ENCODE data around the gene DENND6B. TPM values are rescaled to one million over a fixed set of nuclear protein-coding genes. Genes with fewer than 3 reads are reported as not detected.

Gene DENND6B
- total and polyA plus RNA-seq, 2 donors (not counting 1 experiment from before 2014, with no cell fraction given) = 2.8 to 10.3 TPM

GRCh38 chr22:50275181-50276055, 51.4 kb downstream of the DENND6B start:
- WGBS (ENCODE audit: insufficient coverage) = 95% methylated on average over 43 of the region's 43 CpGs
- H3K9me3 Mint-ChIP-seq (ENCODE audit: insufficient read depth) = no peaks in the 10 kb centered on the region
- Histone ChIP-seq H3K36me3 (replicated peaks in 1 of 2; ENCODE audit: control extremely low read depth in 1 of 2, control insufficient read depth in 1 of 2, extremely low read depth in 1 of 2, insufficient read depth in 2 of 2, low read length in 1 of 2) (no peaks in the 10 kb centered on the region), H3K27me3 (replicated peaks in 1 of 4; ENCODE audit: control extremely low read depth in 1 of 4, control insufficient read depth in 3 of 4, insufficient read depth in 4 of 4, low read length in 3 of 4) (peaks cover 0 to 14% (median 4%) of the 10 kb centered on the region in 4 experiments), H3K79me2 (ENCODE audit: control insufficient read depth, insufficient read depth, low read length) (no peaks in the 10 kb centered on the region), H3K4me3 (ENCODE audit: control extremely low read depth in 1 of 5, extremely low read depth in 1 of 5, insufficient read depth in 1 of 5, low read depth in 2 of 5, low read length in 4 of 5) (no peak overlapping the region), H2AFZ (ENCODE audit: insufficient read depth, low read depth, low read length, poor library complexity, severe bottlenecking) (no peak overlapping the region), H3K9me3 (ENCODE audit: control extremely low read depth in 1 of 3, control insufficient read depth in 2 of 3, insufficient read depth in 1 of 3, low read length in 2 of 3) (no peaks in the 10 kb centered on the region), H3K4me2 (replicated peaks; ENCODE audit: low read depth, low read length, poor library complexity, severe bottlenecking) (no peak overlapping the region), H3K9ac (ENCODE audit: low read length) (no peak overlapping the region), H3K4me1 (ENCODE audit: control insufficient read depth in 2 of 2, insufficient read depth in 2 of 2, low read length in 2 of 2) (peaks cover 12 to 19% of the 10 kb centered on the region in 2 donors), H4K20me1 (ENCODE audit: control insufficient read depth, insufficient read depth, low read length, poor library complexity, severe bottlenecking) (peaks cover 11% of the 10 kb centered on the region), H3K27ac (ENCODE audit: low read length in 2 of 2) (no peak overlapping the region)
- intact Hi-C loops (cut with micrococcal nuclease) = loop anchor here (1.0 kb wide), 1 partner anchor 52 kb away; the partner anchor contains the start of gene DENND6B
- TF ChIP-seq EZH2 (IDR thresholded peaks at IDR 0.05; ENCODE audit: borderline replicate concordance, insufficient read depth, low read depth, low read length, poor library complexity, severe bottlenecking) (no peak), CTCF (IDR thresholded peaks at IDR 0.05) (no peak)
- POLR2A ChIA-PET = interaction anchor here (1.4 kb wide), 1 partner anchor 19 kb away, joined by 6 read pairs; no protein-coding TSS in a partner anchor
- CTCF ChIA-PET = interaction anchor here (0.9 to 2.9 kb wide), 15 partner anchors 19 to 345 kb away, joined by 3 to 67 read pairs (median 8); partner anchors contain the start of genes DENND6B, PLXNB2 and SCO2
- no peak overlapping the region for H3K4me3 Mint-ChIP-seq
- no peak for ATAC-seq (ENCODE audit: low read depth)
- no peak overlapping the region for H3K27ac Mint-ChIP-seq
- no peak for DNase-seq
- H3K4me1 Mint-ChIP-seq = peaks cover 9% of the 10 kb centered on the region
- H3K27me3 Mint-ChIP-seq = no peaks in the 10 kb centered on the region

GRCh38 chr22:50274771-50275170, 52.0 kb downstream of the DENND6B start:
- H3K9me3 Mint-ChIP-seq (ENCODE audit: insufficient read depth) = no peaks in the 10 kb centered on the region
- POLR2A ChIA-PET = no interaction called here
- H3K27ac Mint-ChIP-seq = no peak overlapping the region
- Histone ChIP-seq H3K9ac (ENCODE audit: low read length) (no peak overlapping the region), H3K4me2 (replicated peaks; ENCODE audit: low read depth, low read length, poor library complexity, severe bottlenecking) (no peak overlapping the region), H3K36me3 (replicated peaks in 1 of 2; ENCODE audit: control extremely low read depth in 1 of 2, control insufficient read depth in 1 of 2, extremely low read depth in 1 of 2, insufficient read depth in 2 of 2, low read length in 1 of 2) (no peaks in the 10 kb centered on the region), H3K9me3 (ENCODE audit: control extremely low read depth in 1 of 3, control insufficient read depth in 2 of 3, insufficient read depth in 1 of 3, low read length in 2 of 3) (no peaks in the 10 kb centered on the region), H3K4me1 (ENCODE audit: control insufficient read depth in 2 of 2, insufficient read depth in 2 of 2, low read length in 2 of 2) (peaks cover 12 to 21% of the 10 kb centered on the region in 2 donors), H3K79me2 (ENCODE audit: control insufficient read depth, insufficient read depth, low read length) (no peaks in the 10 kb centered on the region), H2AFZ (ENCODE audit: insufficient read depth, low read depth, low read length, poor library complexity, severe bottlenecking) (no peak overlapping the region), H4K20me1 (ENCODE audit: control insufficient read depth, insufficient read depth, low read length, poor library complexity, severe bottlenecking) (peaks cover 11% of the 10 kb centered on the region), H3K27ac (ENCODE audit: low read length in 2 of 2) (no peak overlapping the region), H3K4me3 (ENCODE audit: control extremely low read depth in 1 of 5, extremely low read depth in 1 of 5, insufficient read depth in 1 of 5, low read depth in 2 of 5, low read length in 4 of 5) (no peak overlapping the region), H3K27me3 (replicated peaks in 1 of 4; ENCODE audit: control extremely low read depth in 1 of 4, control insufficient read depth in 3 of 4, insufficient read depth in 4 of 4, low read length in 3 of 4) (peaks cover 0 to 15% (median 4%) of the 10 kb centered on the region in 4 experiments)
- peaks cover 9% of the 10 kb centered on the region for H3K4me1 Mint-ChIP-seq
- DNase-seq = no peak
- intact Hi-C loops (cut with micrococcal nuclease) = loop anchor here (1.0 kb wide), 1 partner anchor 68 kb away; no protein-coding TSS in a partner anchor
- WGBS (ENCODE audit: insufficient coverage) = 87% methylated on average over 7 of the region's 7 CpGs
- no peak for ATAC-seq (ENCODE audit: low read depth)
- H3K4me3 Mint-ChIP-seq = no peak overlapping the region
- H3K27me3 Mint-ChIP-seq = no peaks in the 10 kb centered on the region
- no peak for TF ChIP-seq CTCF (IDR thresholded peaks at IDR 0.05)
- TF ChIP-seq EZH2 (IDR thresholded peaks at IDR 0.05; ENCODE audit: borderline replicate concordance, insufficient read depth, low read depth, low read length, poor library complexity, severe bottlenecking) = no peak
- CTCF ChIA-PET = interaction anchor here (1.6 to 2.9 kb wide), 6 partner anchors 19 to 251 kb away, joined by 5 to 67 read pairs (median 10); partner anchors contain the start of genes DENND6B, HDAC10 and SCO2
